GM06990 (cell line): ENCODE data around the gene CRY2.
"Not testable (repeated sequence)": the region's sequence is repeated elsewhere in the genome, so short reads cannot be mapped to it uniquely, and the experiment has no call there.

ENCODE experiments used
- DNase-seq: peaks from one replicate; pipeline ENCODE4 v3.0.0-alpha.2; 2011; ENCODE audit not compliant: insufficient read length; ENCODE audit errors: extremely low read depth
- H3K27me3 ChIP-seq: replicated peaks from 2 replicates; pipeline ENCODE4 v1.6.0; 2011; ENCODE audit warnings: low read length; ENCODE audit not compliant: control insufficient read depth, insufficient read depth
- H3K36me3 ChIP-seq: 2 replicates; pipeline ENCODE4 v1.5.1; 2011; ENCODE audit warnings: low read length; ENCODE audit not compliant: control insufficient read depth, insufficient read depth
- H3K4me3 ChIP-seq: replicated peaks from 2 replicates; pipeline ENCODE4 v1.5.1; 2011; ENCODE audit warnings: low read depth, mild to moderate bottlenecking, control low read depth, low read length
- TF ChIP-seq, protein P1 (sequence below): IDR thresholded peaks from 2 replicates; pipeline ENCODE4 v1.5.1; 2011; ENCODE audit warnings: low read length, control low read depth, mild to moderate bottlenecking, inconsistent platforms; ENCODE audit not compliant: insufficient read depth, poor library complexity, severe bottlenecking

The CRY2 gene

DNA sequence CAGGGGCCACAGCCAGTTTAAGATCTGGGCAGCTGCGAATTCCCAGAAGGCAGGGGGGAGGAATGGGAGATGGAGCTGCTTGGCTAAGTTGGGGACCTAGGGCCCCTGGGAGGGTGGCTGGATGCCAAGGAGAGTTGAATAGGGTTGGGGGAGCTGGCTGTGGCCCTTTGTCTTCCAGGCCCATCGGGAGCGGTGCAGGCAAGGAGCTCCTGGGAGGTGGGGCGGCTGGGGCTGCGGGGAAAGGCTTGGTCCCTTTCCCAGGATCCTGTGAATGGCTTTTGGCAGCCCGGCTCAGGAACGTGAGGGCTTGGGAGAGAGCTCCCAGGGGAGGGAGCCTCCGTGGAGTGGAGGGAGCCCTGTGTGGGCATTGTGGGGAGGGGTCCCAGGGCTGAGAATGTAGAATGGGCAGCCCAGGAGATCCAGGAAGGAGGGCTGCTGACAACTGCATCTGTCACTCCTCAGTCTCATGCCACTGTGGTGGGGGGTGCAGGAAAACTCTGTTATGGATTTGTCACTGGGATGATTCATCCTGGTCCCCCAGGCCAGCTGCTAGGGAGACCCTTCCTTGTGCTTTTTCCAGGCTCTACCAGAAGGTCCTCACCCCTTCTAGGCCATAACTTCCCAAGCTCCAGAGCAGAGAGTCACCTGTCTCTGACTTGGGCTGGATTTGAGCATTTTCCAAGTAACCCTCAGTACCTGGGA, 53.8 kb downstream of the CRY2 start:
- peaks cover 5% of the 10 kb centered on the region for H3K27me3 ChIP-seq
- no peaks in the 10 kb centered on the region for H3K36me3 ChIP-seq
- TF ChIP-seq, protein P1, sequence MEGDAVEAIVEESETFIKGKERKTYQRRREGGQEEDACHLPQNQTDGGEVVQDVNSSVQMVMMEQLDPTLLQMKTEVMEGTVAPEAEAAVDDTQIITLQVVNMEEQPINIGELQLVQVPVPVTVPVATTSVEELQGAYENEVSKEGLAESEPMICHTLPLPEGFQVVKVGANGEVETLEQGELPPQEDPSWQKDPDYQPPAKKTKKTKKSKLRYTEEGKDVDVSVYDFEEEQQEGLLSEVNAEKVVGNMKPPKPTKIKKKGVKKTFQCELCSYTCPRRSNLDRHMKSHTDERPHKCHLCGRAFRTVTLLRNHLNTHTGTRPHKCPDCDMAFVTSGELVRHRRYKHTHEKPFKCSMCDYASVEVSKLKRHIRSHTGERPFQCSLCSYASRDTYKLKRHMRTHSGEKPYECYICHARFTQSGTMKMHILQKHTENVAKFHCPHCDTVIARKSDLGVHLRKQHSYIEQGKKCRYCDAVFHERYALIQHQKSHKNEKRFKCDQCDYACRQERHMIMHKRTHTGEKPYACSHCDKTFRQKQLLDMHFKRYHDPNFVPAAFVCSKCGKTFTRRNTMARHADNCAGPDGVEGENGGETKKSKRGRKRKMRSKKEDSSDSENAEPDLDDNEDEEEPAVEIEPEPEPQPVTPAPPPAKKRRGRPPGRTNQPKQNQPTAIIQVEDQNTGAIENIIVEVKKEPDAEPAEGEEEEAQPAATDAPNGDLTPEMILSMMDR, result no peak
- H3K4me3 ChIP-seq, result no peak overlapping the region
- no peak for DNase-seq

DNA sequence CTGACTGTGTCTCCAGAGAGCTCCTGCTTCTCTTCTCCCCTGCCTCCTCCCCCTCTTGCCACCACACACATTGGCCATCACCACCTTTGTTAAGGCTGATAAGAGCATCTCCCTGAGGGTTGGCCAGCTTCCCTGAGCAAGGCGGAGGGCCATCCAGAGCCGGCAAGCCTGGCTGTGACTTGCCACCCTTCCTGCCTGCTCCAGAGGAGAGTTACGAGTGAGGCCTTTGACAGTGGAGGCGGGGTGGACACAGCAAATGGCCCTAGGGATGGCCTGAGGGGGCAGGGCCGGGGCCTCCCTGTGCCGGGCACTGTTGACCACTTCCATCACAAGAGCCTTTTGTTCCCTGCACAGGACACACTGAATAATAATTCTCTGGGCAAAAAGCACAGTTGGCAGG, 54.4 kb downstream of the CRY2 start:
- TF ChIP-seq, protein P1, result no peak
- no peak for DNase-seq

DNA sequence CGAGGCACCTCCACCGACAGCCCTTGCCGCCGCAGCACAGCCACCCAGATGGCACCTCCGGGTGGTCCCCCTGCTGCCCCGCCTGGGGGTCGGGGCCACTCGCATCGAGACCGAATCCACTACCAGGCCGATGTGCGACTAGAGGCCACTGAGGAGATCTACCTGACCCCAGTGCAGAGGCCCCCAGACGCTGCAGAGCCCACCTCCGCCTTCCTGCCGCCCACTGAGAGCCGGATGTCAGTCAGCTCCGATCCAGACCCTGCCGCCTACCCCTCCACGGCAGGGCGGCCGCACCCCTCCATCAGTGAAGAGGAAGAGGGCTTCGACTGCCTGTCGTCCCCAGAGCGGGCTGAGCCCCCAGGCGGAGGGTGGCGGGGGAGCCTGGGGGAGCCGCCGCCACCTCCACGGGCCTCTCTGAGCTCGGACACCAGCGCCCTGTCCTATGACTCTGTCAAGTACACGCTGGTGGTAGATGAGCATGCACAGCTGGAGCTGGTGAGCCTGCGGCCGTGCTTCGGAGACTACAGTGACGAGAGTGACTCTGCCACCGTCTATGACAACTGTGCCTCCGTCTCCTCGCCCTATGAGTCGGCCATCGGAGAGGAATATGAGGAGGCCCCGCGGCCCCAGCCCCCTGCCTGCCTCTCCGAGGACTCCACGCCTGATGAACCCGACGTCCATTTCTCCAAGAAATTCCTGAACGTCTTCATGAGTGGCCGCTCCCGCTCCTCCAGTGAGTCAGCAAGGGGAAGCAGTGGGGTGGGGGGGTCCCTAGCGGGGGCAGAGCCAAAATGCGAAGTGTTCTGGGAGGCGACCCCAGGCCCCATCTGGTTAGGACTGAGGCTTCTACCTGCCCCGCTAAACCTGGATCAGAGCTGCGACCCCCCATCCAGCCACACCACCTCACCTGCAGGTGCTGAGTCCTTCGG, 55.4 kb downstream of the CRY2 start:
- Histone ChIP-seq H3K4me3 (no peak overlapping the region), H3K27me3 (peaks cover 3% of the 10 kb centered on the region), H3K36me3 (no peaks in the 10 kb centered on the region)
- TF ChIP-seq, protein P1, result no peak
- no peak for DNase-seq

More for the DNA sequence above, 54.4 kb downstream of the CRY2 start:
- Histone ChIP-seq H3K27me3 (peaks cover 5% of the 10 kb centered on the region), H3K4me3 (no peak overlapping the region), H3K36me3 (no peaks in the 10 kb centered on the region)

DNA sequence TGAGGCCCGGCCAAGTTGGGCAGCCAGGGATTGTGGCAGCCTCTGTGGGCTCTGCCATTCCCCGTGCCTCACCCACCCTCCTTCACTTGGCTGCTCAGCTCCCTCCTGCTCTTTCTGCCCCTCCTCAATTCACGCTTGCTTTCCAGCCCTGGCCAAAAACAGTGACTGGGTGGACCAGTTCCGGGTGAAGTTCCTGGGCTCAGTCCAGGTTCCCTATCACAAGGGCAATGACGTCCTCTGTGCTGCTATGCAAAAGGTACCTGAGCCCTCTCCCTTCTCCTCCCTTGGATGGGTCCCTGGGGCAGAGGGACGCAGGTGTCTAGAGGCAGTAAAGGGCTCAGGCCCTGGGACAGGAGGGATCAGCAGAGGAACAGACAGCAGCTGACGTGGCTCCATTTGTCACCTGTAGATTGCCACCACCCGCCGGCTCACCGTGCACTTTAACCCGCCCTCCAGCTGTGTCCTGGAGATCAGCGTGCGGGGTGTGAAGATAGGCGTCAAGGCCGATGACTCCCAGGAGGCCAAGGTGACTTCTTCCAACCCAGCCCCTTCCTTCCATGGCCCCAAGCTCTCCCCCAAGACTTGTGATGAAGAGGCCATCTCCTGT, 57.1 kb downstream of the CRY2 start:
- Histone ChIP-seq H3K27me3 (peaks cover 3% of the 10 kb centered on the region), H3K4me3 (no peak overlapping the region), H3K36me3 (peaks cover 4% of the 10 kb centered on the region)
- TF ChIP-seq, protein P1, result no peak
- DNase-seq, result no peak

DNA sequence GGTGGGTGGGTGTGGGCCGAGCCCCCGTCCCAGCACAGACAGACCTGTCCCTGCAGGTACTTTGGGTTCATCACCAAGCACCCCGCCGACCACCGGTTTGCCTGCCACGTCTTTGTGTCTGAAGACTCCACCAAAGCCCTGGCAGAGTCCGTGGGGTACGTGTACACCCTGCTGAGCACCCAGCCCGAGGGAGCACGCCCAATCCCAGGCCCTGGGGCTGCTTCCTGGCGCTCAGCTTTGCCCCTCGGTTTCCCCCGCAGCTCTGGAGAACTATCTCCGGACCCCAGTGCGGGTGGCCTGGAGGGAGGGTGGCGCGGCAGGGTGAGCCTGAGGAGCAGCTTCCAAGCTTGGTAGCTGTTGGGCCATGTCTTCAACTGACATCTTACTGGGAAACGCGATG, 57.8 kb downstream of the CRY2 start:
- no peak for DNase-seq
- peaks cover 9% of the 10 kb centered on the region for H3K36me3 ChIP-seq
- H3K4me3 ChIP-seq, result no peak overlapping the region
- peaks cover 3% of the 10 kb centered on the region for H3K27me3 ChIP-seq
- TF ChIP-seq, protein P1, result no peak

DNA sequence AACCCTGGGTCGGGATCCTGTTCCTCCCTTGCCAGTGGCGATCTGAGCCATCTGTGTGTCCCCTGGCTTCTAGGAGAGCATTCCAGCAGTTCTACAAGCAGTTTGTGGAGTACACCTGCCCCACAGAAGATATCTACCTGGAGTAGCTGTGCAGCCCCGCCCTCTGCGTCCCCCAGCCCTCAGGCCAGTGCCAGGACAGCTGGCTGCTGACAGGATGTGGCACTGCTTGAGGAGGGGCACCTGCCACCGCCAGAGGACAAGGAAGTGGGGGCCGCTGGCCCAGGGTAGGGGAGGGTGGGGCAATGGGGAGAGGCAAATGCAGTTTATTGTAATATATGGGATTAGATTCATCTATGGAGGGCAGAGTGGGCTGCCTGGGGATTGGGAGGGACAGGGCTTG, 58.3 kb downstream of the CRY2 start:
- peaks cover 14% of the 10 kb centered on the region for H3K36me3 ChIP-seq
- not testable (repeated sequence) for H3K4me3 ChIP-seq, DNase-seq, H3K27me3 ChIP-seq
